ENCODE measurements around the gene SLCO3A1.

SLCO3A1 gene

DNA sequence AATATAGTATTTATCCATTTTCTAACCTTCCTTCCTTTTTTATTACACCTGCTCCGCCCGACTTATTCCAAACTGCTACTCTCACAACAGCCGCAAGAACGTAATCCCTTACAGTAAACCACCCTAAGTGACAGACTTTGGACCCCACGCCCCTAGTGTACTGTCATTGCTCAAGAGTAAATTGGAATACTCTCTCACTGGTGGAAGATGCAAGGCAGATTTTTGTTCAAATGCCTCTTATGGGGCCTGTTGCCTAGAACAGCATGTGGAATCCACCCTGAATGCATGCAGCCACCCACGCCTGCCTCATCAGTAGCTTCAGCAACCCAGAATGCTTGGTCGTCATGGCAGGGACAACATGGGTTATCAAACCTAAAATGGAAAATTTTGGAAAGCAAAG lies 313.9 kb downstream of the SLCO3A1 start:
- H3K9ac ChIP-seq (ENCODE audit: low read depth in 1 of 2, low read length in 2 of 2): no peak overlapping the region
- no peaks in the 10 kb centered on the region for H3K36me3 ChIP-seq (ENCODE audit: control insufficient read depth in 1 of 2, insufficient read depth in 2 of 2, low read length in 2 of 2)
- H3K4me3 ChIP-seq (ENCODE audit: low read depth in 1 of 2, low read length in 2 of 2): no peak overlapping the region
- no peaks in the 10 kb centered on the region for H3K9me3 ChIP-seq (ENCODE audit: control insufficient read depth in 1 of 2, low read length in 2 of 2)
- peaks cover 19 to 28% of the 10 kb centered on the region in 2 donors for H3K4me1 ChIP-seq (ENCODE audit: control insufficient read depth in 1 of 2, insufficient read depth in 2 of 2, low read length in 2 of 2)
- no peak overlapping the region for H3K27ac ChIP-seq (ENCODE audit: low read depth, low read length)
- H3K27me3 ChIP-seq (ENCODE audit: control insufficient read depth in 1 of 2, insufficient read depth in 2 of 2, low read length in 2 of 2): no peaks in the 10 kb centered on the region

DNA sequence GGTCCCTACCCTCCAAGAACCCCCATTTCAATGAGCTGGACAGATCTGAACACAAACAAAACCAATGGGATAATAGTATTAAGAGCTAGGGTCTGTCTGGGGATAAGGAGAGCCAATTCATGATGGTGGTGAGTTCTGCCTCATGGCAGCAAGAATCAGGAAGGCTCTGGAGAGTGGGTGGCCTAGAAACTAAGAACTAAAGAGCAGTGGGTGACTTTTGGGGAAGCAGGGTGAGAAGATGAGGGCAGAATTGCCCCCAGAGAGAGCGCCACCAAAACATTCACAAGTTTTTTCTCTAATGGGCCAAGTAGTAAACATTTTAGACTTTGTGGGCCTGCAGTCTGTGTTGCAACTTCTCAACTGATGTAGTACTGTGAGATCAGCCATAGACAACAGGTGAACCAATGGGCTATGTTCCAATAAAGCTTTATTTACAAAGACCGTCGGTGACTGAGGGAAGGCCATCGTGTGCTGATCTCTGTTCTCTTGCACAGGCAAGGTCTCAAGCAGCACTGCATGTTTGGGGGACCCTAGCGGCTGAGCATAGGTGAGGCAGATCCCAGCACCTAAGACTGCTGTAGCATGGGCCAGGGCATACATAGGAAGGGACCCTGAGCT lies 314.7 kb downstream of the SLCO3A1 start:
- Histone ChIP-seq H3K27me3 (ENCODE audit: control insufficient read depth in 1 of 2, insufficient read depth in 2 of 2, low read length in 2 of 2) (no peaks in the 10 kb centered on the region), H3K36me3 (ENCODE audit: control insufficient read depth in 1 of 2, insufficient read depth in 2 of 2, low read length in 2 of 2) (no peaks in the 10 kb centered on the region), H3K27ac (ENCODE audit: low read depth, low read length) (no peak overlapping the region), H3K4me3 (ENCODE audit: low read depth in 1 of 2, low read length in 2 of 2) (no peak overlapping the region), H3K9ac (ENCODE audit: low read depth in 1 of 2, low read length in 2 of 2) (no peak overlapping the region), H3K9me3 (ENCODE audit: control insufficient read depth in 1 of 2, low read length in 2 of 2) (no peaks in the 10 kb centered on the region), H3K4me1 (ENCODE audit: control insufficient read depth in 1 of 2, insufficient read depth in 2 of 2, low read length in 2 of 2) (peaks cover 19 to 28% of the 10 kb centered on the region in 2 donors)

DNA sequence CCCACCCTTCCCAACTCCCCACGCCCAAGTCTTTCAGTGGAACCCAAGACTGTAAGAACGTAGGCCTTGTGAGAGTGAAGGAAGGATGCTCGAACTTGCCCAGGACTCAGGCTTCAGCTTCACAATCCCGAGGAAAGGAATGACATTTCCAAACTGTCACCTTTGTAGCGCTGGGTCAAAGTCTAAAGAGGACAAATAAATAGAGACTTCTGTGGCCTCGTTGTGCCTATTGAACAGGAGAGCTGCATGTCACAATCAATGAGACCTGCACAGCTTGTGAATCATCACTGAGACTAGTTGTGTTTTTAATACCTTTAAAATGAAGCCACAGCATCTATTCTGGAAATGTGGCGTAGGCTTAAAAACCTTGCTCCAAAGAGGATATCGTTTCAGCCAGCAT lies 317.4 kb downstream of the SLCO3A1 start:
- no peaks in the 10 kb centered on the region for H3K36me3 ChIP-seq (ENCODE audit: control insufficient read depth in 1 of 2, insufficient read depth in 2 of 2, low read length in 2 of 2)
- H3K9me3 ChIP-seq (ENCODE audit: control insufficient read depth in 1 of 2, low read length in 2 of 2): no peaks in the 10 kb centered on the region
- no peak overlapping the region for H3K27ac ChIP-seq (ENCODE audit: low read depth, low read length)
- no peaks in the 10 kb centered on the region for H3K27me3 ChIP-seq (ENCODE audit: control insufficient read depth in 1 of 2, insufficient read depth in 2 of 2, low read length in 2 of 2)
- no peak overlapping the region for H3K9ac ChIP-seq (ENCODE audit: low read depth in 1 of 2, low read length in 2 of 2)
- H3K4me3 ChIP-seq (ENCODE audit: low read depth in 1 of 2, low read length in 2 of 2): no peak overlapping the region
- peaks cover 8 to 16% of the 10 kb centered on the region in 2 donors for H3K4me1 ChIP-seq (ENCODE audit: control insufficient read depth in 1 of 2, insufficient read depth in 2 of 2, low read length in 2 of 2)

- Histone ChIP-seq H3K27ac (ENCODE audit: low read depth, low read length) (no peak overlapping the region), H3K9ac (ENCODE audit: low read depth in 1 of 2, low read length in 2 of 2) (no peak overlapping the region), H3K4me3 (ENCODE audit: low read depth in 1 of 2, low read length in 2 of 2) (peak overlapping the region; percentile 9 to 25), H3K36me3 (ENCODE audit: control insufficient read depth in 1 of 2, insufficient read depth in 2 of 2, low read length in 2 of 2) (no peaks in the 10 kb centered on the region), H3K4me1 (ENCODE audit: control insufficient read depth in 1 of 2, insufficient read depth in 2 of 2, low read length in 2 of 2) (no peaks in the 10 kb centered on the region), H3K27me3 (ENCODE audit: control insufficient read depth in 1 of 2, insufficient read depth in 2 of 2, low read length in 2 of 2) (peaks cover 0 to 3% of the 10 kb centered on the region in 2 donors), H3K9me3 (ENCODE audit: control insufficient read depth in 1 of 2, low read length in 2 of 2) (no peaks in the 10 kb centered on the region)
These were observed 325.4 kb downstream of the SLCO3A1 start for GRCh38 chr15:92178911-92179310.

- H3K9me3 ChIP-seq (ENCODE audit: control insufficient read depth in 1 of 2, low read length in 2 of 2): no peaks in the 10 kb centered on the region
- no peaks in the 10 kb centered on the region for H3K36me3 ChIP-seq (ENCODE audit: control insufficient read depth in 1 of 2, insufficient read depth in 2 of 2, low read length in 2 of 2)
- no peak overlapping the region for H3K9ac ChIP-seq (ENCODE audit: low read depth in 1 of 2, low read length in 2 of 2)
- H3K4me3 ChIP-seq (ENCODE audit: low read depth in 1 of 2, low read length in 2 of 2): no peak overlapping the region
- no peaks in the 10 kb centered on the region for H3K4me1 ChIP-seq (ENCODE audit: control insufficient read depth in 1 of 2, insufficient read depth in 2 of 2, low read length in 2 of 2)
- H3K27me3 ChIP-seq (ENCODE audit: control insufficient read depth in 1 of 2, insufficient read depth in 2 of 2, low read length in 2 of 2): no peaks in the 10 kb centered on the region
- H3K27ac ChIP-seq (ENCODE audit: low read depth, low read length): no peak overlapping the region
These were observed 330.6 kb downstream of the SLCO3A1 start for GRCh38 chr15:92184142-92184541.

GRCh38 chr15:92184679-92185230 lies 331.2 kb downstream of the SLCO3A1 start:
- H3K36me3 ChIP-seq (ENCODE audit: control insufficient read depth in 1 of 2, insufficient read depth in 2 of 2, low read length in 2 of 2): no peaks in the 10 kb centered on the region
- no peak overlapping the region for H3K4me3 ChIP-seq (ENCODE audit: low read depth in 1 of 2, low read length in 2 of 2)
- H3K4me1 ChIP-seq (ENCODE audit: control insufficient read depth in 1 of 2, insufficient read depth in 2 of 2, low read length in 2 of 2): no peaks in the 10 kb centered on the region
- no peaks in the 10 kb centered on the region for H3K9me3 ChIP-seq (ENCODE audit: control insufficient read depth in 1 of 2, low read length in 2 of 2)
- no peak overlapping the region for H3K9ac ChIP-seq (ENCODE audit: low read depth in 1 of 2, low read length in 2 of 2)
- H3K27ac ChIP-seq (ENCODE audit: low read depth, low read length): no peak overlapping the region
- no peaks in the 10 kb centered on the region for H3K27me3 ChIP-seq (ENCODE audit: control insufficient read depth in 1 of 2, insufficient read depth in 2 of 2, low read length in 2 of 2)

DNA sequence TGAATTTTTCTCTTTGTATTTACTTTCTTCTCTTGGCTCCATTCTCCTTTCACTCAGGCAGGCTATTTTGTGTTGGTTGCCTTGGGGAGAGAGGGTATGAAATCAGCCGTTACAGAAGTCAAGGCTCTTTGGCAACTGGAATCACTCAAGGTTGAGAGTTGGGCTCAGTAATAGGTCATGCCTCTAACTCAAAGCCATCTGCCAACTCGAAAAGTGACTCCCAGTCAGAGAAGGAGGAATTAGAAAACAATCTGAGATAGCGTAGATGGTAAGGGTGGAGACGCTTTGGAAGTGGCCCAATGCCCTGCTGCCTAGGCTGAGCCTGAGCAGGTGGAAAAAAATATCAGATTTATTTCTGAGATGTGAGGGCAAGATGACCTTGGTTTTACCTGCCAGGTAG lies 334.5 kb downstream of the SLCO3A1 start:
- Histone ChIP-seq H3K27me3 (ENCODE audit: control insufficient read depth in 1 of 2, insufficient read depth in 2 of 2, low read length in 2 of 2) (no peaks in the 10 kb centered on the region), H3K9me3 (ENCODE audit: control insufficient read depth in 1 of 2, low read length in 2 of 2) (no peaks in the 10 kb centered on the region), H3K4me3 (ENCODE audit: low read depth in 1 of 2, low read length in 2 of 2) (no peak overlapping the region), H3K27ac (ENCODE audit: low read depth, low read length) (no peak overlapping the region), H3K9ac (ENCODE audit: low read depth in 1 of 2, low read length in 2 of 2) (no peak overlapping the region), H3K36me3 (ENCODE audit: control insufficient read depth in 1 of 2, insufficient read depth in 2 of 2, low read length in 2 of 2) (no peaks in the 10 kb centered on the region), H3K4me1 (ENCODE audit: control insufficient read depth in 1 of 2, insufficient read depth in 2 of 2, low read length in 2 of 2) (no peaks in the 10 kb centered on the region)

DNA sequence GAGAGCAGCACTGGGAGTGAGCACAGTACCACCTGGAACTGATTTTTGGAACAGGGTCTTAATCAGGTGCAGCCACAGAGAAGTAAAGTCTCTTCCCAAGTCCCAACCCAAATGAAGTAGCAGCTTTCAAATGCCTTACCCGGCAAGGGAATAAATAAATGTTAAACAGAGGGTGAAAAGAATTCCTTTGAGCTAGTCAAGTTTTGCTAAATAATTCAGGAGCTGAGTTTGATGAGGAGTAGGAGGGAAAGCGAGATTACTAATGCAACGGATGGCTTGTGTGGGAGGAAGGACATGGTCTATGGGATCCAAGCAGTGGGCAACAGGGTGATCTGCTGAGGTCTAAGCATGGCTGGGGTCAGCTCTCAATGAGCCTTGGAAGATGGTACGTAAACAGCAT lies 335.7 kb downstream of the SLCO3A1 start:
- no peak overlapping the region for H3K9ac ChIP-seq (ENCODE audit: low read depth in 1 of 2, low read length in 2 of 2)
- H3K9me3 ChIP-seq (ENCODE audit: control insufficient read depth in 1 of 2, low read length in 2 of 2): no peaks in the 10 kb centered on the region
- H3K27ac ChIP-seq (ENCODE audit: low read depth, low read length): no peak overlapping the region
- no peak overlapping the region for H3K4me3 ChIP-seq (ENCODE audit: low read depth in 1 of 2, low read length in 2 of 2)
- H3K4me1 ChIP-seq (ENCODE audit: control insufficient read depth in 1 of 2, insufficient read depth in 2 of 2, low read length in 2 of 2): no peaks in the 10 kb centered on the region
- no peaks in the 10 kb centered on the region for H3K36me3 ChIP-seq (ENCODE audit: control insufficient read depth in 1 of 2, insufficient read depth in 2 of 2, low read length in 2 of 2)
- no peaks in the 10 kb centered on the region for H3K27me3 ChIP-seq (ENCODE audit: control insufficient read depth in 1 of 2, insufficient read depth in 2 of 2, low read length in 2 of 2)

DNA sequence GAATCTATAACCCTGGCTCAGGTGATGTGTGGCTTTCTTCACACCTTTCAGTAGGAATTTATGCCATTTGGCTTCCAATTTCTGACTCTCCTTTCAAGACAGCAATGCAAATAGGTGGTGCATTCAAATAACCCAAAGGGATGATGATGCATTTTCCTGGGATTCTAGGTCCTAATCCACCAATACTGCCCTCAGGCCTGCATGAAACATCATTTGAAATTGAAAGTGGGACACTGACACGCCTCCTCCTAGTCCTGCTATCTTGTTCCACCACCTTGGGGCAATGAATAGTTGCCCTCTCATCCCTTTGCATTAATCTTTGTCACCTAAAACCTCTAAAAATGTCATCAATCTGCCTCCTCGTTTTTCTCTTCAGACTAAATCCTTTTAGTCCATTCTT lies 341.7 kb downstream of the SLCO3A1 start:
- Histone ChIP-seq H3K27me3 (ENCODE audit: control insufficient read depth in 1 of 2, insufficient read depth in 2 of 2, low read length in 2 of 2) (no peaks in the 10 kb centered on the region), H3K27ac (ENCODE audit: low read depth, low read length) (no peak overlapping the region), H3K9me3 (ENCODE audit: control insufficient read depth in 1 of 2, low read length in 2 of 2) (no peaks in the 10 kb centered on the region), H3K4me3 (ENCODE audit: low read depth in 1 of 2, low read length in 2 of 2) (no peak overlapping the region), H3K9ac (ENCODE audit: low read depth in 1 of 2, low read length in 2 of 2) (no peak overlapping the region), H3K4me1 (ENCODE audit: control insufficient read depth in 1 of 2, insufficient read depth in 2 of 2, low read length in 2 of 2) (no peaks in the 10 kb centered on the region), H3K36me3 (ENCODE audit: control insufficient read depth in 1 of 2, insufficient read depth in 2 of 2, low read length in 2 of 2) (no peaks in the 10 kb centered on the region)

DNA sequence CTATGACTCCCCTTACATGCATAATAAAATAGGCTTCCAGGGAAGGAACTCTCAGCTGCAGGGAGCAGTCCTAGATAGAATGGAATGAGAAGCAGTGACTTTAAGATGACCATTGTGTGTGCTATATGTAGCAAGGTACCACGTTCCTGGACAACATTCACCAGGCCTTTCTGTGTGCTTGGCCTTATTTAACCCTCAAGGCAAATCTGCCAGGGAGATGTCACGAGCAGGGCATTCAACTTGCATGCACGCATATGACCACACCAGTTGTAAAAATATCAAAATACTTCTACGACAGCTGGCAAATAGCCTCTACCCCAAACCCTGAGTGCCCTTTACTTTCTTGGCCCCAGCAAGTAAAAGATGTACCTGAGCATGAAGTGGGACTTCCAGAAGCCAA lies 342.8 kb downstream of the SLCO3A1 start:
- Histone ChIP-seq H3K36me3 (ENCODE audit: control insufficient read depth in 1 of 2, insufficient read depth in 2 of 2, low read length in 2 of 2) (no peaks in the 10 kb centered on the region), H3K4me3 (ENCODE audit: low read depth in 1 of 2, low read length in 2 of 2) (no peak overlapping the region), H3K9ac (ENCODE audit: low read depth in 1 of 2, low read length in 2 of 2) (no peak overlapping the region), H3K9me3 (ENCODE audit: control insufficient read depth in 1 of 2, low read length in 2 of 2) (no peaks in the 10 kb centered on the region), H3K27me3 (ENCODE audit: control insufficient read depth in 1 of 2, insufficient read depth in 2 of 2, low read length in 2 of 2) (no peaks in the 10 kb centered on the region), H3K27ac (ENCODE audit: low read depth, low read length) (no peak overlapping the region), H3K4me1 (ENCODE audit: control insufficient read depth in 1 of 2, insufficient read depth in 2 of 2, low read length in 2 of 2) (no peaks in the 10 kb centered on the region)
